Stimulated activated CD4-positive, alpha-beta T cell treated with anti-CD3 and anti-CD28 coated beads, Interleukin-1b, Interleukin-23, amount 100 ng/mL, for 1 hour (primary cell): Measurements from ENCODE around the gene PKD2L2.
"Not testable (repeated sequence)": the region's sequence is repeated elsewhere in the genome, so short reads cannot be mapped to it uniquely, and the experiment has no call there.

ENCODE experiments used
- DNase-seq, 2 donors: peaks; one replicate each; pipeline ENCODE4 v3.0.0-alpha.2; 2020; ENCODE audit warnings: low read depth in 2 of 2

The PKD2L2 gene

DNA sequence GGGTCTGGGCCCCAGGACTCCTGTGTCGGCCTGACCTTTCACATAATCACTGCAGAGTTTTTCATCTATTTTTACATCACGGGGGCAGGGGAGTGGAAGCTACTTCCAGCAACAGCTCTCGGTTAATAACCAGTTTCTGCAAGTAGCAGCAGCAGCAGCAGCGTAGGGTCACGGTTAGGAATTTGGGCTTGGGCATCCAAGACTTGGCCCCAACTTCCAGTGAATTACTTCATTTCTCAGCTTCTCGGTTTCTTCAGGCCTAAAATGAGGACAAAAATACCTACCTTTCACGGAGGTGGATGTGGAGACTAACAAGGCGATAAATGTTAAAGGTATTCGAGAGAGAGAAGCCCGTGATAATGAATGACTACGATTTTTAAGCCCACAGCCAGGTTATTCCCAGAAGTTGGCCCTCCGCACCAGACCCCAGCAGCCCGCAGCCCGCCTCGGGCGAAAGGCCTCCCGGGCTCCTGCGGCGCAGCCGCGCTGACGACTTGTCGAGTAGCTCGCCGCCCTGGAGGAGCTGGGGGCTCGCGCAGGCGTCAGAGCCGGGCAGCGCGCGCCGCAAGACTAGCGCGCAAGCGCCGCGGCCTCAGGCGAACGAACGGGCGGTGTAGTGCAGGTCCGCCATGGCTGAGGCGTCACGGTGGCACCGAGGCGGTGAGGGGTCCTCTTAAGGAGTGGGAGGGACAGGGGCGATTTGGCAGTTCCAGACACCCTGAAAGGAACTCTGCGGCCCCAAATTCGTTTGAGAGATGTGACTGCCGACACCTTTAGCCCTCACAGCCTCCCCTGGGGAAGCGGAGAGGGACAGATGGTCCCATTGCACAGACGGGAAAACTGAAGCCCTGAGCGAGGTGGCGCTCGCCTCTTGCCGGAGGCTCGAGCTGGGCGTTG lies at the start of gene PKD2L2:
Gene PKD2L2 (plus strand): TSS at position 595 of the 897 bp plus-strand sequence. CDS start 35 bp downstream, at position 630.
- DNase-seq: peak; percentile 34 to 61

DNA sequence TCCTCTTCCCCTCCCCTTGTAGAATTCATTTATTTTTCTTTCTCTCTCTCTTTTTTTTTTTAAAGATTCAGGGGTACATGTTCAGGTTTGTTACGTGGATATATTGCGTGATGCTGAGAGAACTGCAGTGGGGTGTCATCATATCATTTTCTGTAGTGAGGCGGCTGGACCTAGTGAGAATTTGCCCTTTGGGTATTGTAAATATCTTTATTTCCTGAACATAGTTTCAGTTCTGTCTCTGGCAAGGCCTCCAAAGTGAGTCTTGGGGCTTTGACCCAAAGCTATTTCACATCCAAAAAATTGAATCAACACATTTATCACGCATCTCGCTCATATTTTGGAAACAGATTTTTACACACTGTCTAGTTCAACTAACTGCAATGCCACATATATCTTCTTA lies 47.0 kb upstream of the PKD2L2 start:
- no peak for DNase-seq

DNA sequence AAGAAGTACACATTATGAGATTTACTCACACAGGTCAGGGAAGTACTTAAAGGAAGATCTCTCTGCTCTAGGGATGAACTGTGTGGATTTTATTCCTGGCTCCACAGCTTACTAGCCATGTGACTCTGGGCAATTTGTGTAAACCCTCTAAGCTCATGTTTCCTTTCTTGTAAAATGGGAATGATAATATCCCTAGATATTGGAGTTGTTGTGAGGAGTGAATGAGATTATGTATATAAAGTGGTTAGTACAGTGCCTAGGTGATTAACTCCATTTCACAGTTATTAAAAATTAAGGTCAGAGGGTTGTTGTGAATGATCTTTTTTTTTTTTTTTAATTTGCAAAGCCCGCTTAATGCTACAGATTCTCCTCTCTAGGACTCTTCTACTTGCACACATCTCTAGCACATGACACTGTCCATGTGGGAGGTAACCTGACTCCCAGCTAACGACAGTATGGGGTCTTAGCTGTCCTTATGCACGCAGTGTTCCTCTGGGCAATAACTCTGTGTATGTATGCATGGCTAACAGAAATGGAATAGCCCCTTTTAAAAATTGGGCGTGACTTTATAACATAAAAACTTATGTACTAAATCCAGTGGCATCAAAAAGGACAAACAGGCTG lies 45.5 kb upstream of the PKD2L2 start:
- no peak for DNase-seq

DNA sequence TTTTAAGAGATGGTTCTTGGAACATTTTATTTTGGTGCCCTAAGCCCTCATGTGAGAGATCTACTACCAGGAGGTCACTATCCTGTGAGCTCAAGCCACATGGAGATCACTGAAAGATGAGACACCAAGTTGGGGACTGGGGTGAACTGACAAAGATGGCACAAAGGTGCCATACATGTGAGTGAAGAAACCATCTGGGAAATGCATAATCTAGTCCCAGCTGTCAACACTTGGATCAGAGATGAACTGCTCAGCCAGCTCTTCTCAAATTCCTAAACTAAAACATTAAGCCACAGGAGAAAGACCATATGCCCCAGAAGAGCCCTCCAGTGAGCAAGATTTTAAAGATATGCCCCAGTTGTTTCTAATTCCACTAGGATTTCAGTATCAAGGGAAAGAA lies 43.8 kb upstream of the PKD2L2 start:
- no peak for DNase-seq

DNA sequence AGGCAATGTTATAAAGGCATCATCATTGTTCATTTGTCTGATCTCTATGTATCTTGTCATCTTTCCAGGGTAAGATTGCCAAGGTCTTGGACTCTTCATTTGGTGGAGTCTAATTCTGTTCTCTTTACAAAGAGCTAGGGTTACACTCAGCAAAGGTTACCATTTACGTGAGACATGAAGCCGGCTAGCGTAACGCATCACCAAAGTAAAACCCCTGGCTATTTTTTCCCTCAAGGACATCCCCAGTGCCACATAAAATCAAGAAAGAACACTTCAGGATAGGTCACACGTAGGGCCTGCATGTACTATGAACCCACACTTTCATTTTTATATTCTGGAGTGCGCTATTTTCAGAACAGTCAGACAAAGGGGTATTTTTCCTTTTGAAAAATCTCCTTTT lies 41.6 kb upstream of the PKD2L2 start:
- no peak for DNase-seq

DNA sequence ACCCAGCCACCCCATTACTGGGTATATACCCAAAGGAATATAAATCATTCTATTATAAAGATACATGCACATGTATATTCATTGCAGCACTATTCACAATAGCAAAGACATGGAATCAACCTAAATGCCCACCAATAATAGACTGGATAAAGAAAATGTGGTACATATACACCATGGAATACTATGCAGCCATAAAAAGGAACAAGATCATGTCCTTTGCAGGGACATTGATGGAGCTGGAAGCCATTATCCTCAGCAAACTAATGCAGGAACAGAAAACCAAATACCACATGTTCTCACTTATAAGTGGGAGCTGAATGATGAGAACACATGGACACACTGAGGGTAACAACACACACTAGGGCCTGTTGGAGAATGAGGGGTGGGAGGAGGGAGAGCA lies 36.1 kb upstream of the PKD2L2 start:
- not testable (repeated sequence) for DNase-seq

DNA sequence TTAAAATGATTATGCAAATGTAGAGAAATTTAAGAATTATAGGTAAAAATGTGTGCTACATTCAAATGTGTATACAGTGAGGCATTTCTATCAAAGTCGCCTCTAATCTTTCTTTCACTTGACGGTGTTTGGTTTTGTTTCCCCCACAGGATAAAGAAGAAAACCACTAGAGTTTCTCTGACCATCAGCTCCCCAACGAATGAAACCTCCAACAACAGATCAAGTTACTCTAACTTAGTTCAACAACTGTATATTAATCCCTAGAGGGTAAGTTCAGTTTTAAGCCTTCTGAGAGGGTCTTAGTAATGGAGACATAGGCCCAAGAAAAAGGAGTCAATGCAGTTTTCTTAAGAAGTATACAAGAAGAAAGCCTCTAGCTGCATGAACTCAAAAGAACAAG lies 33.1 kb upstream of the PKD2L2 start:
- DNase-seq: no peak

DNA sequence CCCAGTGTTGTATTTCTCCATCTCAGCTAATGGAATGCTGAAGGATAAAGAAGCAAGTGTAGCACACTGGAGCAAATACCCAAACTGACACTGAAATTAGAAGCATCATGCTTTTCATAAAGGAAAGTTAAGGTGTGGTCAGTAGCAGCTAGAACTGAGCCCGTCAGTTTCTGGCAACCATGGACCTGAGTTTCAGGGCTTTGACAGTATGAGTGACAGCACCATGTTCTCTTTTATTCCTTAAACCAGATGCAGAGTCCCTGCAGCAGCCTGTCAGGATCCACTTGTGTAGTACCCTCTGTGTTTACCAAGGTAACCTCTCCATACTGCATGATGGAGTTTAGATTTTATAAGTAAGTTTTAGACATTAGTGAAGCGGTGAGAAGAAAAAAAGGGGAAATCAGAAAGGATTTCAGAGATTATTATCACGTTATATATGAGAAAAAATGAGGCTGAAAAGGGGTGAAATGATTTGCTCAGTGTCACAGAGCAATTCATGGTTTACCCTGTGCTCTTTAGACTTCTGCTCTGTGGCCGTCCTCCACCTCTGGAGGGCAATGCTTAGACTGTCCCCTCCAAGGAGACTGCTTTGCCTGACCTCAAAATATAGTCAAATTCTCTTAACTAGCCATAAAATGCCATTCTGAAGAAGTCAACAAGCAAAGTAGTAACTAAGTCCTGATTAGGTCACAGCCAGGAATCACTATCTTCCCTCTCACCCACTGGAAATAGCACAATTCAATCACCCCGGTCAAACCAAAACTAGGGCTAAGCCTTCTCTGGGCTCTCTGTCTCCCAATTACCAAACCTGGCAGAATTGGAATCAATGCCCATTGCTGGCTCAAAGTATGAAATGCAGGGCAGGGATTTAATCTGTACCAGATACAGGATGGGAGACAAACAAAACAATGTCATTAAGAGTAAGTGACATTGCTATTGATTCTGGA lies 32.1 kb upstream of the PKD2L2 start:
- no peak for DNase-seq

DNA sequence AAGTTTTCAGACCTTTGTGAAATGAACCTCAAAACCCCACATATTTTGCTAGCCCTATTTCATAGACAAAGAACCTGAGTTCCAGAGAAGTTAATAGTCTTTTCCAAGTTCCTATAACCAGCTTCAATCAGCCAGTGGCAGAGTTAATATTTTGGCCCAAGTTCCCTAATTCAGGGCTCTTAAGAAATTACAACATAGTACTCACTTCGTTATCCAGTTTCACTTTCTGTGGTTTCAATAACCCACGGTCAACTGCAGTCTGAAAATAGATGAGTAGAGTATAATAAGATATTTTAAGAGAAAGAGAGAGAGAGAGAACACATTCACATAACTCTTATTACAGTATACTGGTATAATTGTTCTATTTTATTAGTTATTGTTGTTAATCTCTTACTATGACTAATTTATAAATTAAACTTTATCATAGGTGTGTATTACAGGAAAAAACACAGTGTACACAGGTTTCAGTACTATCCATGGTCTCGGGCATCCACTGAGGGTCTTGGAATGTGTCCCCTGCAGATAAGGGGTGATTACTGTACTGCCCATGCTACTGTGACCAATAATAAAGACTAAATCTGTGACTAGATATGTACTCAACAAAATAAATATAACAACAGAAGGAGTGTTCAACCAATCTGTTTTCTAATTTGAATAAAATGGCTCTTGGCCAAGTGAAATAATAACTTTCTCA lies 30.9 kb upstream of the PKD2L2 start:
- DNase-seq: no peak

DNA sequence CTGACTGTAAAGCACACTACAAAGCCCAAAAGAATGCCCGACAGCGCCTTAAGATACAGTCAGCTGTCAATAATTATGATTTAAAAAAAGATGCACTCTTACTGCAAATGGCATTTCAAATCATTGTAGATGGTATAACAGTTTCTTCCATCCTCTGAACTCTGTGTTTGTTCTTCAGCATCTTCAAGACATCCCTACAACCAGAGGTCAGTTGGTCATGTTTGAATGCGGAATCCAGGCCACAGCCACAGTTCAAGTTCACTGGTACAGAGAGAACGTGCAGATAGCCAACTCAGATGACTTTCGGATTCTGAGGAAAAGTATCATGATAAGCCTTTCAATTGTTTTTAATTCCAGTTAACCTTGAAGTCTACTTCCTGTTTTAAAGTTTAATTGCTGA lies 30.3 kb upstream of the PKD2L2 start:
- no peak for DNase-seq

DNA sequence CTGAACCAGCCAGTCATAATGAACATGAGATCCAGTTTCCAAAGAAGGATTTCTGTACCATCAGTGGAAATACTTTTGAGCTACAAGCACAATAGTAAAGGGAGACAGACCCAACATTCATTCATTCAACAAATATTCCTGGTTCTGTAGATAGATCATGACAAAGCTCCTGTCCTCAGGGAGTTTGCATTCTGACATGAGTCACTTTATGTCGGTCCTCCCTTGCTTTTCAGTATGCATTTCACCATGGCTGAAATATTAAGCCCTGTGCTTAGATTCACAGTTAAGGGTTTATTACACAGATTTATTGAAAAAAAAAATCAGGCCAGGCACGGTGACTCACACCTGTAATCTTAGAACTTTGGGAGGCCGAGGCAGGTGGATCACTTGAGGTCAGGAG lies 27.0 kb upstream of the PKD2L2 start:
- no peak for DNase-seq

DNA sequence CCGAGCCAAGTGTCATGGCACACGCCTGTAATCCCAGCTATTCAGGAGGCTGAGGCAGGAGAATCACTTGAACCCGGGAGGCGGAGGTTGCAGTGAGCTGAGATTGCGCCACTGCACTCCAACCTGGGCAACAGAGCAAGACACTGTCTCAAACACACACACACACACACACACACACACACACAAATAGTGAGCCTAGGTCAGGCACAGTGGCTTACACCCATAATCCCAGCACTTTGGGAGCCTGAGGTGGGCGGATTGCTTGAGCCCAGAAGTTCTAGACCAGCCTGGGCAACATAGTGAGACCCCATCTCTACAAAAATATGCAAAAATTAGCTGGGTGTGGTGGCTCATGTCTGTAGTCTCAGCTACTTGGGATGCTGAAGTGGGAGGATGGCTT lies 25.6 kb upstream of the PKD2L2 start:
- DNase-seq: not testable (repeated sequence)

DNA sequence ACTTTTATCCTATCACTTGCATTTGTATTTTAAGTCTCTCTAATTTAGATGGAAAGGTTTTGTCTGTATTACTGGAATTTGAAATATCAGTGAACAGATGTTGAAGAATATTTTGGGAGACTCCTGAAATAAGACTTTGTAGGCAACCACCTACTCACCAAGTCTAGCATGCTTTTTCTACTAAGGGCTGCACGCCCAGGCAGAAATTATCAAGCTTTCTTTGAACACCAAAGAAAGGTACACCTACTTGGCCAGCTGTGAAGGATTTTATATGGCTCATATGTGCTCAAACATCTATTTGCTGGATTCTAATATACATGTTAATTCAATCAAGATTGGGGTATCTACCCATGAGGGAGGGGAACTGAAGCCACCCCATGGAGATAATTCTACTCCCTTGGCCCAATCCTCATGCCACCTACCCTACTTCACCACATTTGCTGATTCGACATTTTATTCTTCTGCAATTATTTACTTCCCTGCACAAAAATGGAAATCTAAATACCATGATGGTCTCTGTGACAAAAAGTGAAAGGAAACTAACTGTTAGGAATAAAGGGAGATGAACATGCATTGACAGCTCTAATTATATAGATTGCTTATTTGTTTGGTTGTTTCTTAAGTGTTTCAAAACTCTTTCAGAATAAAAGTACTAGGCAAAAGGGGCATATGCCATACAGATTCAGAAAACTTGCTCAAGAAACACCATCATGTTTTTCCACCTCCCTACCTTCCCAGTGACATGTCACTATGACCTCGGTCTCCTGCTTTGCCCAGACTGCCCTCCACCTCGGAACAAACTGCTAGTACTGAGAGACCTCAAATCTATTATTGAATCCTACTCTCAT lies 22.5 kb upstream of the PKD2L2 start:
- no peak for DNase-seq

DNA sequence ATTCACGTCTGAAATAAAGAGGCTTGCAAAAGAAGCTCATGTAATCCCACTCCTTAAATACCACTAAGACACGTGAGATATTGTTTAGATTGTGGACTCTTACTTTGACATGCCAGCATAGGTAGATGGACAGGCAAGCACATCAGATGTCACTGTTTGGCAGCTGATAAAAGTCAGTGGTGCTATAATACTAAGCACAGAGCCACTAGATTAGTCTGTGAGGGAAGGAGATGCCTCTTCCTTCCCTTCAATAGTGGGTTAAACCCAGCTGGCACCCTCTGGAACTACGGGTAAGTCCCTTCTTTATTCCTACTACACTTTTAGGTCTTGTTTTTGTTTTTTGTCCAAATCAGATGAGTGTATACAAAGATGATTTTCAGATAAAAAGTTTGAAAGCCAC lies 21.6 kb upstream of the PKD2L2 start, which contains the start of gene MYOT:
Gene MYOT (plus strand): TSS at position 197 of the 400 bp plus-strand sequence. CDS start 2,792 bp downstream, outside the sequence.
- no peak for DNase-seq

DNA sequence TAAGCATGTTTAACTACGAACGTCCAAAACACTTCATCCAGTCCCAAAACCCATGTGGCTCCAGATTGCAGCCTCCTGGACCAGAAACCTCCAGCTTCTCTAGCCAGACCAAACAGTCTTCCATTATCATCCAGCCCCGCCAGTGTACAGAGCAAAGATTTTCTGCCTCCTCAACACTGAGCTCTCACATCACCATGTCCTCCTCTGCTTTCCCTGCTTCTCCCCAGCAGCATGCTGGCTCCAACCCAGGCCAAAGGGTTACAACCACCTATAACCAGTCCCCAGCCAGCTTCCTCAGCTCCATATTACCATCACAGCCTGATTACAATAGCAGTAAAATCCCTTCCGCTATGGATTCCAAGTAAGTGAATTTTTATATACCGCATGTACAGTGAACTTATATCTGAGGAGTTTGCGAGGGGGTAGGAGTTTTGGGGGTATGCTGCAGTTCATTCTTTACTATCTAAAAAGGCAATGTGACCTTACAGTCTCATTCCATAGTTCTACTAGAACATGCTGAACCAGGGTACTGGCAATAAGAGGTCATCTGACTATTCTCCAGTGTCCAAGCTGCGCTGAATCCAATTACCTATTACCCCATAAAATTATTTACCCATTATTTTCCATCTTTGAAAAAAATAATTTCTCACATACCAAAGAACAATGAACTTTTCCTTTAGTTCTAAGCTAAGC lies 18.5 kb upstream of the PKD2L2 start:
- DNase-seq: no peak

DNA sequence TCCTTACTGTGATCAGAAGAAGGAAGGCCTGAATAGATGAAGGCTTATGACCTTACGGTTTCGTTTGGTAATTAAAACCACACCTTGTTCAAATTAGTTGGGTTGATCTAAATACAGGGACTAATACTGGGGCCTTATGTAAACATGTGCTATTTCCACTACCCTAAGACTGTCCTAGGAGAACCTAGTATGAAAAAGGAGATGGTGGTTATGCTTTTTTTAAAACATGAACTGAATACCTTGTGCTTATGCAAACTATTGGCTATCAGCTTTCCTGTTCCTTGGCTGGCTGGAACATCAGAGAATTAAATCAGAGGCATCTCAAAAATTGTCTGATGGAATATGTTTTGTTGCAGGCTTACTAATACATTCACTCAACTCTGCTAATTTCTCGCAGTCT lies 17.7 kb upstream of the PKD2L2 start:
- DNase-seq: no peak

DNA sequence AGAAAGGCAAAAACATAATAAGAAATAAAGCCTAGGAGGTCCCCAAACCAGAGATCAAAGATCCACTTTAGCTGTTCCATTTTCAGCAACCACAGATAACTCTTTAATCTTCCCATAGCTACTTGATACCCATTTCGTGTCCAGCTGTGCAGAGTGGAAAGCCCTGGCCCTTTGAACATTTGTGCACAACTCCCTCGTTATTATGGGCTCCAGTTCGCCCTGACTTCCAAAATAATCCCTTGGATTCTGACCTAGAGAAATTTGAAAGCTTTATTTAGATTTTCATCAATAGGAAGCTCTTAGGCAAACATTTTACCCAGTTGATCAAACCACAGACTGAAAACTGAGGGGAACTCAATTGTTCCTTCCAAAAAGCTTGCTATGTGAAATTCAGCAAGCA lies 16.8 kb upstream of the PKD2L2 start:
- no peak for DNase-seq

DNA sequence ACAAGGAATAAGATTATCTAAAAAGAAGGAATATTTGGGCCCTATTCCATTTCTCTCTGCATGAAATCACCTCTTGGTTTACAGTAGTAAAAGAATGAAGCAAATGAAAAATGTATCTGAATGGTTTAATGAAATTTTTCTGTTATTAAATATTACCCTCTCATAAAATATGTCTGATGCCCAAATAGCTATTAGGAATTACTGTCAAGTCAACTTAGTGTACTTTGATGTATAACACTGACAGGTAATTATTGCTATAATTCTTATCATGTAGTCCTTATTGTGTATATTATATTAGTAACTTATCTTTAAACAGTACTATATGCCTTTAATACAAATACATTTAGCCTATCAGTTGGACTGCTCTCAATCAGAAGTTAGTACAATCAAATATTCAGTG lies 13.2 kb upstream of the PKD2L2 start:
- no peak for DNase-seq

DNA sequence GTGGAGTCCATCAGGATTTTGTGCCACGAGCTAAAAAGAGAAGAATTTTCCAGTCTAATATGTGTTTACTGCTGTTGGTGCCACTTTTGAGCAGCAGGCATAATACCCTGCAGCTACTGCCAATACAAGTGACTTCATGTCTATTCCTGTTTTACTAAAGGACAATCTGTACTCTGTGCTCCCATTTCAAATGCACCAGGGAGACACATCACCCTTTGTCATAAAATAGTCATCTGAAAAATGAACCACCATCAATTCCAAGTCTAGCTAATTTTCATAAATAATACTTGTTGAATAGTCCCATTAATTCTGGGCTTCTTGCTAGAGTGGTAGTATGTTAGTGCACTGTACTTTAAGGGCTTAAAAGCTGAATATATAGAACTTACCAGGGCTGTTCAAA lies 8.9 kb upstream of the PKD2L2 start:
- no peak for DNase-seq

DNA sequence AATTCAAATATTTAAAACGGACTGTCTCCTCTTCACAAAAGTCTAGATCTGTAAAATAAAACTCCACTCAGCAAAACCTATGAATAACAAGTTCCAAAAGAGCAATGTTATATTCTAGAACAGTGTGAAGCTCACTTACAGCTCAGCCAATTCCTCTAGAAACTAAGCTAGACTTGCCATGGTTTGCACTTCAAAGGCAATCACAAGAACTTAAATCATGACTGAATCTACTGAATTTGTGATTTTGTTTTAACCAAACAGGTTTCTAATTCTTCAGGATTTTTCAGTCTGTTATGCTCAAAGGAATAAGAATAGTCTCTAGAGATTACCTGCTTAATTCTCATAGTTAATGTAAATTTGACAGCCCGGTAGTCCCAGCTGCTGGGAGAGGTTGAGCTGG lies 1.4 kb upstream of the PKD2L2 start:
- no peak for DNase-seq
